VCaP (cell line): ENCODE data around the gene WIPF3.

Source experiments
- H3K27ac ChIP-seq: fragments of 450-650 bp; 2 replicates; pipeline ENCODE4 v1.5.1; 2017
- CTCF ChIP-seq: fragments of 450-650 bp; conservative IDR thresholded peaks from 2 replicates; pipeline ENCODE4 v1.5.1; 2017; ENCODE audit warnings: mild to moderate bottlenecking, moderate library complexity

Gene WIPF3

DNA sequence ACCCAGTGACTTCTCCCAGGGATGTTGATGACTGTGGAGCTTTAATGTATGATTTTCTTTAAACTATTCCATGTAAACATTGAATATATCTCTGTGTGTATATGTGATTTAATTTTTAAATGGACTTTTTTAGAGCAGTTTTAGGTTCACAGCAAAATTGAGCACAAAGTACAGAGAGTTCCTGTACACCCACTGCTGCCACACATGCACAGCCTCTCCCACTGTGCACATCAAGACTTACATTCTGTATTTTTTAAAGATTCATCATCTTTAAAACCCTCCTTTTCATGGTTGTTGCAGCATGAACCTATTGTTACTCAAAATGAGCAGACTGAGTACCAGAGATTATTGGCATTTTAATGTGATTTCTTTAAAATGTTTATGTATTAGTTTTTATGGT lies 51.3 kb downstream of the WIPF3 start:
- no peak overlapping the region for H3K27ac ChIP-seq
- no peak for TF ChIP-seq CTCF

GRCh38 chr7:29858191-29858951 lies 52.1 kb downstream of the WIPF3 start:
- no peak for TF ChIP-seq CTCF
- no peak overlapping the region for H3K27ac ChIP-seq

- H3K27ac ChIP-seq, result no peak overlapping the region
- no peak for TF ChIP-seq CTCF
Measured at GRCh38 chr7:29859104-29859503, 52.8 kb downstream of the WIPF3 start.

DNA sequence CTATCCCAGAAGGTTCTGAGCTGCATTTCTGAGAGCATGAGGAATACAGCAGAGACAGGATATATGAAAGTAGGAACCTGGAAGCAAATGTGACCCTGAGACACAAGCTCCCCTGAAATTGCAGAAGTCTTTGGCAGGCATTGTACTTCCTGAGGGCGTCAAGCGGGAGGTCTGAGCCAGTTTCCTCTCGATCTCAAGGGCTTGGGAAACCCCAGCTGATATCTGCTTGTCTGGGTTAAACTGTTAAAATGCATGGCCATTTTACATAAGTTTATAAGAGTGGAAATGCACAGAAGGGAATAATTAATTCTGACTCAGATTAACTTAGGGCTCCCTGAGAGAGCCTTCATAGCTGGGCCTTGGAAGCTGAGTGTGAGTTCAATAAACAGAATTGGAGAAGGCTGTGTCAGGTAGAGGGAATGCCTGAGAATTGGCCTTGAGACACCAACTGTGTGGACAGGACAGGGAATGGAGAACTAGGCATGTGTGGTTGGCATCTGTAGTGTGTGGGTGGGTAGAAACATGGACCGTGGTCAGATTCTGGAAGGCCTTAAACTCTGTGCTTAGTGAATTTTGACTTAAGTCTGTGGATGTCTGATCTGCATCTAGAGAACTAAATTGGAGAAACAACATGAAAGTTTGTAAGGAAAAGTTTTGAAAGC lies 53.3 kb downstream of the WIPF3 start:
- no peak for TF ChIP-seq CTCF
- H3K27ac ChIP-seq, result no peak overlapping the region

DNA sequence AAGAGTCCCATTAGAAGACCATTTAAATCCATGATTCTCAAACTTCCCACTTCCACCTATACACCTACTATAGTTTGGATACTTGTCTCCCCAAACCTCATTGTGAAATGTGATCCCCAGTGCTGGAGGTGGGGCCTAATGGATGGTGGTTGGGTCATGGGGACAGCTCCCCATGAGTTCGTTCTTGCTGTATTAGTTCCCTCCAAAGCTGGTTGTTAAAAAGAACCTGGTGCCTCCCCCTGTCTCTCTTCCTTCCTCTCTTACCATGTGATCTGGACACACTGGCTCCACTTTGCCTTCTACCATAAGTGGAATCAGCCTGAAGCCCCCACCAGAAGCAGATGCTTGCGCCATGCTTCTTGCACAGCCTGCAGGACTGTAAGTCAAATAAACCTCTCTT lies 53.9 kb downstream of the WIPF3 start:
- no peak for TF ChIP-seq CTCF
- no peak overlapping the region for H3K27ac ChIP-seq

DNA sequence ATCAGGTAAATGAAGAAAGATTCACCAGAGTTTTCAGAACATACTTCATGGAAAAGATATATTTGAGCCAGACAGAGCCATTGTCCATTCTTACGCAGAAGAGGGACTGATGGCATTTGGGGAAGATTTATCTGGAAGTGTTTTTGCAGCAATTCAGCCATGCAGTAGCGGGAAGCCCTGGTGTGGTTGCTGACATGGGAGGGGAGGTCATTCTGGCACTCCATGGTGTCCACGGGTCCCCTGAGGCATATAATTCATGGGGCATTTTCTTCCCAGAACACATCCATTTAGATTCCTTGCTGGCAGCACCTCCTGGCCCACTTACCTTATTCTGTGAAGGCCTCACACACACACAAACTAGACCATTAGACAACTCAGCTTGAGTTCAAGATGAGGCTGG lies 55.6 kb downstream of the WIPF3 start:
- H3K27ac ChIP-seq, result no peak overlapping the region
- TF ChIP-seq CTCF, result no peak

DNA sequence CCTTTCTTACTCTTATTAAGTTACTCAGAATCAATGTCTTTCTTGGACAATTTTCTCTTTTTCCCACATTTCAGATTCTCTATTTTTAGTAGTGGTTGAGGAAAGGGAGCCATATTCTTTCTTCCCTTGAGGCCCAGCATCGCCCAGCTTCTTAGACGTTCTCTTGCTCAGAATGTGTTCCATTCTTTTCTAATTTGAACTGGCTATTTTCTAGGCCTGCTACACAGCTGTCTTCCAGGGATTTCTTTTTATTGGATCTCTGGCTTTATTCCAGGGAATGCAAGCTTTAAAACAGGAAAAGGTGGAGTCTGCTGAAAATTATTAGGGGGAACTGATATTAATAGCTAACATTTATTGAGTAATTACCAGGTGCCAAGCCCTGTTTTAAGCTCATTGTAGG lies 58.3 kb downstream of the WIPF3 start:
- no peak overlapping the region for H3K27ac ChIP-seq
- TF ChIP-seq CTCF, result no peak
